HepG2 (cell line): ENCODE measurements around the gene CUL7. TPM values are rescaled to one million over a fixed set of nuclear protein-coding genes. Genes with fewer than 3 reads are reported as not detected.

Source experiments
- ARNTL ChIP-seq: sonication (generic); formaldehyde crosslinking; IDR thresholded peaks from 2 replicates; pipeline ENCODE4 v1.4.0; 2020; ENCODE audit warnings: mild to moderate bottlenecking, missing genetic modification reagents
- ELF3 ChIP-seq: IDR thresholded peaks from 2 replicates; pipeline ENCODE4 v1.6.1; 2016; ENCODE audit warnings: missing genetic modification reagents, missing compliant biosample characterization
- ETV6 ChIP-seq: sonication (generic); formaldehyde crosslinking; conservative IDR thresholded peaks from 2 replicates; pipeline ENCODE4 v1.4.0; 2020; ENCODE audit warnings: missing genetic modification reagents
- KMT2B ChIP-seq: IDR thresholded peaks from 2 replicates; pipeline ENCODE4 v1.6.1; 2016; ENCODE audit warnings: missing genetic modification reagents, missing compliant biosample characterization
- MXD4 ChIP-seq: IDR thresholded peaks from 2 replicates; pipeline ENCODE4 v1.6.1; 2016; ENCODE audit warnings: mild to moderate bottlenecking, missing biosample characterization, missing genetic modification reagents
- NCOR1 ChIP-seq: fragments of 200-600 bp; sonication (generic); IDR thresholded peaks from 2 replicates; pipeline ENCODE4 v1.7.0; 2017; ENCODE audit warnings: antibody characterized with exemption, low read length, borderline replicate concordance
- NONO ChIP-seq, 2 experiments: fragments of 450-650 bp in 1 of 2; sonication (generic) in 1 of 2; formaldehyde crosslinking in 1 of 2; IDR thresholded peaks in 1 of 2; conservative IDR thresholded peaks in 1 of 2; 2 replicates each; pipeline versions ENCODE4 v1.6.1 to v1.8.0; 2017 to 2022; ENCODE audit warnings: mild to moderate bottlenecking in 1 of 2, missing genetic modification reagents in 1 of 2, moderate library complexity in 1 of 2
- PHF8 ChIP-seq: sonication (generic); formaldehyde crosslinking; IDR thresholded peaks from 2 replicates; pipeline ENCODE4 v1.5.0; 2020; ENCODE audit warnings: missing genetic modification reagents
- RBAK ChIP-seq: sonication (generic); formaldehyde crosslinking; IDR thresholded peaks from 2 replicates; pipeline ENCODE4 v1.5.1; 2020; ENCODE audit warnings: mild to moderate bottlenecking, missing genetic modification reagents
- SMARCC2 ChIP-seq: fragments of 450-650 bp; IDR thresholded peaks from 2 replicates; pipeline ENCODE4 v1.6.1; 2017; ENCODE audit warnings: antibody characterized with exemption, mild to moderate bottlenecking
- ZMYM3 ChIP-seq: sonication (generic); formaldehyde crosslinking; IDR thresholded peaks from 2 replicates; pipeline ENCODE4 v1.5.1; 2020; ENCODE audit warnings: mild to moderate bottlenecking, missing genetic modification reagents
- ZNF10 ChIP-seq: sonication (generic); formaldehyde crosslinking; IDR thresholded peaks from 2 replicates; pipeline ENCODE4 v1.4.0; 2020; ENCODE audit warnings: mild to moderate bottlenecking, low read depth, missing genetic modification reagents, borderline replicate concordance
- ZNF264 ChIP-seq: sonication (generic); formaldehyde crosslinking; IDR thresholded peaks from 2 replicates; pipeline ENCODE4 v1.4.0; 2020; ENCODE audit warnings: missing genetic modification reagents
- ZNF317 ChIP-seq: sonication (generic); formaldehyde crosslinking; IDR thresholded peaks from 2 replicates; pipeline ENCODE4 v1.5.0; 2020; ENCODE audit warnings: mild to moderate bottlenecking, missing genetic modification reagents
- ZNF329 ChIP-seq: sonication (generic); formaldehyde crosslinking; IDR thresholded peaks from 2 replicates; pipeline ENCODE4 v1.9.0; 2021; ENCODE audit warnings: low read depth, mild to moderate bottlenecking, missing genetic modification reagents
- ZNF441 ChIP-seq: sonication (generic); formaldehyde crosslinking; IDR thresholded peaks from 2 replicates; pipeline ENCODE4 v1.7.0; 2021; ENCODE audit warnings: missing genetic modification reagents, borderline replicate concordance
- ZNF850 ChIP-seq: sonication (generic); formaldehyde crosslinking; conservative IDR thresholded peaks from 2 replicates; pipeline ENCODE4 v1.9.0; 2021; ENCODE audit warnings: mild to moderate bottlenecking, missing genetic modification reagents
- ZSCAN31 ChIP-seq: sonication (generic); formaldehyde crosslinking; IDR thresholded peaks from 2 replicates; pipeline ENCODE4 v1.5.0; 2020; ENCODE audit warnings: low read depth, mild to moderate bottlenecking, missing genetic modification reagents
- polyA plus RNA-seq, 8 experiments: library from polyadenylated mRNA; depleted of rRNA in 3 of 8; stranded (reverse) in 7 of 8; unstranded in 1 of 8; fragments of >200 nt; fragmentation: Illumina TruSeq in 4 of 8; extraction: Trizol in 4 of 8; gene quantifications; 2 replicates each; pipeline versions ENCODE4 v1.2.1 to v1.2.3, GENCODE V29; 2011 to 2016; ENCODE audit warnings: low read depth in 4 of 8, missing spikeins in 1 of 8, mixed read lengths in 1 of 8; ENCODE audit not compliant: insufficient read depth in 1 of 8
- total RNA-seq, 5 experiments: library from RNA; depleted of rRNA; stranded (reverse); fragments of >200 nt; fragmentation: Illumina TruSeq; extraction: Trizol; gene quantifications; 2 replicates each; pipeline ENCODE4 v1.2.3, GENCODE V29; 2016; ENCODE audit warnings: low read depth in 1 of 5
- TF ChIP-seq, protein P1 (sequence below): sonication (generic); formaldehyde crosslinking; IDR thresholded peaks from 2 replicates; pipeline ENCODE4 v1.5.0; 2020; ENCODE audit warnings: mild to moderate bottlenecking, missing genetic modification reagents
- TF ChIP-seq, protein P2 (sequence below): sonication (generic); formaldehyde crosslinking; IDR thresholded peaks from 2 replicates; pipeline ENCODE4 v1.5.1; 2020; ENCODE audit warnings: missing genetic modification reagents, mild to moderate bottlenecking, borderline replicate concordance
- TF ChIP-seq, protein P3 (sequence below): sonication (generic); formaldehyde crosslinking; IDR thresholded peaks from 2 replicates; pipeline ENCODE4 v1.4.0; 2020; ENCODE audit warnings: missing genetic modification reagents

The CUL7 gene
- total and polyA plus RNA-seq, 2 of the 13 experiments (the other 11 are each of a cell fraction or from before 2014, with no cell fraction given), result 32.0 to 60.7 TPM

DNA sequence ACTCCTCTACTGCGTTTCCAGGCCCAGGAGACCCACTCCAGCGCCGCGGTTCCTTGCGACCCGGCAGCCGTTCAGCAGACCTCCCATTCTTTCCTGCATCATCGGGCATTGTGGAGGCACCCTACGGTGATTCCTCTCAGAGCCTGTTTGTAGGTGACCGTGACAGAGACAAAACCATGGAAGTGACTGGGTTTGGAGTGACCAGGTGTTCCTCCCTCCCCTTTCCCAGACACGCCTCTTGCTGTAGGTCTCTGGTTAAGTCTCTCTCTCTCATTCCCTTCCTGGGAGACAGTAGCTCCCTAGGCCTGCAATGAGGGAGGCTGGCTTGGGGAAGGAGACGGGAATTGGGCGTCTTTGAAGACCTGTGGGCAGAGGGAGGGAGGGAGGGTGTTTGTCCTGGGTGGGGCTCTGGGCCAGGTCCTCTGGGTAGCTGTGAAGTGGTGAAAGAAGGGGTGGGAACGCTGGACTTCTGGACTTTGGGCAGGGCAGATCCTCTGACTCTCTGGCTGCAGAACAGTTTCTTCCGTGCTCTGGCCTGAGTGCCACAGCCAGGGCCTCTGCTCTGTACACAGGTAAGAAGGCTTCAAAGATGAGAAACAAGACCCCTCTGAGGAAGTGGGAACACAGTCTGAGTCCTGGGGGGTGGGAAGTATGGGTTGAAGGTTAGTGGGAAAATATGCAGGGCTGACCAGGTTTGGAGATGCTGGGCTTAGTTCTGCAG lies 6.5 kb upstream of the CUL7 start (continued):
- TF ChIP-seq ZNF10 (CRISPR knock-in tag) (no peak), RBAK (CRISPR knock-in tag) (peak; percentile 72; the same call in 1 of the 2 replicates), NCOR1 (peak; percentile 72; the same call in 1 of the 2 replicates), ZNF264 (CRISPR knock-in tag) (0 out of 2 replicates have a peak, but pooled peaks have one; percentile 17), ZNF317 (CRISPR knock-in tag) (no peak), ZNF850 (CRISPR knock-in tag) (peak; percentile 58; the same call in 1 of the 2 replicates), KMT2B (CRISPR knock-in tag) (0 out of 2 replicates have a peak, but pooled peaks have one; percentile 20), NONO (IDR thresholded peaks at IDR 0.05) (no peak), NONO (CRISPR knock-in tag; conservative IDR thresholded peaks at IDR 0.05) (peak; percentile 84), ZSCAN31 (CRISPR knock-in tag) (peak; percentile 54; the same call in 1 of the 2 replicates), ZNF441 (peak; percentile 57; the same call in 1 of the 2 replicates), PHF8 (CRISPR knock-in tag) (peak; percentile 55; the same call in 1 of the 2 replicates), MXD4 (CRISPR knock-in tag) (no peak), ELF3 (peak; percentile 72), ETV6 (no peak), ZNF329 (CRISPR knock-in tag) (no peak), SMARCC2 (no peak), ZMYM3 (CRISPR knock-in tag) (peak; percentile 52; the same call in 1 of the 2 replicates), ARNTL (CRISPR knock-in tag) (peak; percentile 72)
- TF ChIP-seq, protein P1, sequence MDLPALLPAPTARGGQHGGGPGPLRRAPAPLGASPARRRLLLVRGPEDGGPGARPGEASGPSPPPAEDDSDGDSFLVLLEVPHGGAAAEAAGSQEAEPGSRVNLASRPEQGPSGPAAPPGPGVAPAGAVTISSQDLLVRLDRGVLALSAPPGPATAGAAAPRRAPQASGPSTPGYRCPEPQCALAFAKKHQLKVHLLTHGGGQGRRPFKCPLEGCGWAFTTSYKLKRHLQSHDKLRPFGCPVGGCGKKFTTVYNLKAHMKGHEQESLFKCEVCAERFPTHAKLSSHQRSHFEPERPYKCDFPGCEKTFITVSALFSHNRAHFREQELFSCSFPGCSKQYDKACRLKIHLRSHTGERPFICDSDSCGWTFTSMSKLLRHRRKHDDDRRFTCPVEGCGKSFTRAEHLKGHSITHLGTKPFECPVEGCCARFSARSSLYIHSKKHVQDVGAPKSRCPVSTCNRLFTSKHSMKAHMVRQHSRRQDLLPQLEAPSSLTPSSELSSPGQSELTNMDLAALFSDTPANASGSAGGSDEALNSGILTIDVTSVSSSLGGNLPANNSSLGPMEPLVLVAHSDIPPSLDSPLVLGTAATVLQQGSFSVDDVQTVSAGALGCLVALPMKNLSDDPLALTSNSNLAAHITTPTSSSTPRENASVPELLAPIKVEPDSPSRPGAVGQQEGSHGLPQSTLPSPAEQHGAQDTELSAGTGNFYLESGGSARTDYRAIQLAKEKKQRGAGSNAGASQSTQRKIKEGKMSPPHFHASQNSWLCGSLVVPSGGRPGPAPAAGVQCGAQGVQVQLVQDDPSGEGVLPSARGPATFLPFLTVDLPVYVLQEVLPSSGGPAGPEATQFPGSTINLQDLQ (CRISPR knock-in tag), result no peak
- TF ChIP-seq, protein P2, sequence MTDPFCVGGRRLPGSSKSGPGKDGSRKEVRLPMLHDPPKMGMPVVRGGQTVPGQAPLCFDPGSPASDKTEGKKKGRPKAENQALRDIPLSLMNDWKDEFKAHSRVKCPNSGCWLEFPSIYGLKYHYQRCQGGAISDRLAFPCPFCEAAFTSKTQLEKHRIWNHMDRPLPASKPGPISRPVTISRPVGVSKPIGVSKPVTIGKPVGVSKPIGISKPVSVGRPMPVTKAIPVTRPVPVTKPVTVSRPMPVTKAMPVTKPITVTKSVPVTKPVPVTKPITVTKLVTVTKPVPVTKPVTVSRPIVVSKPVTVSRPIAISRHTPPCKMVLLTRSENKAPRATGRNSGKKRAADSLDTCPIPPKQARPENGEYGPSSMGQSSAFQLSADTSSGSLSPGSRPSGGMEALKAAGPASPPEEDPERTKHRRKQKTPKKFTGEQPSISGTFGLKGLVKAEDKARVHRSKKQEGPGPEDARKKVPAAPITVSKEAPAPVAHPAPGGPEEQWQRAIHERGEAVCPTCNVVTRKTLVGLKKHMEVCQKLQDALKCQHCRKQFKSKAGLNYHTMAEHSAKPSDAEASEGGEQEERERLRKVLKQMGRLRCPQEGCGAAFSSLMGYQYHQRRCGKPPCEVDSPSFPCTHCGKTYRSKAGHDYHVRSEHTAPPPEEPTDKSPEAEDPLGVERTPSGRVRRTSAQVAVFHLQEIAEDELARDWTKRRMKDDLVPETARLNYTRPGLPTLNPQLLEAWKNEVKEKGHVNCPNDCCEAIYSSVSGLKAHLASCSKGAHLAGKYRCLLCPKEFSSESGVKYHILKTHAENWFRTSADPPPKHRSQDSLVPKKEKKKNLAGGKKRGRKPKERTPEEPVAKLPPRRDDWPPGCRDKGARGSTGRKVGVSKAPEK (CRISPR knock-in tag), result peak; percentile 85
- TF ChIP-seq, protein P3, sequence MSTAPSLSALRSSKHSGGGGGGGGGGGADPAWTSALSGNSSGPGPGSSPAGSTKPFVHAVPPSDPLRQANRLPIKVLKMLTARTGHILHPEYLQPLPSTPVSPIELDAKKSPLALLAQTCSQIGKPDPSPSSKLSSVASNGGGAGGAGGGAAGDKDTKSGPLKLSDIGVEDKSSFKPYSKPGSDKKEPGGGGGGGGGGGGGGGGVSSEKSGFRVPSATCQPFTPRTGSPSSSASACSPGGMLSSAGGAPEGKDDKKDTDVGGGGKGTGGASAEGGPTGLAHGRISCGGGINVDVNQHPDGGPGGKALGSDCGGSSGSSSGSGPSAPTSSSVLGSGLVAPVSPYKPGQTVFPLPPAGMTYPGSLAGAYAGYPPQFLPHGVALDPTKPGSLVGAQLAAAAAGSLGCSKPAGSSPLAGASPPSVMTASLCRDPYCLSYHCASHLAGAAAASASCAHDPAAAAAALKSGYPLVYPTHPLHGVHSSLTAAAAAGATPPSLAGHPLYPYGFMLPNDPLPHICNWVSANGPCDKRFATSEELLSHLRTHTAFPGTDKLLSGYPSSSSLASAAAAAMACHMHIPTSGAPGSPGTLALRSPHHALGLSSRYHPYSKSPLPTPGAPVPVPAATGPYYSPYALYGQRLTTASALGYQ (CRISPR knock-in tag), result peak; percentile 18; the same call in 1 of the 2 replicates
